GM19193 (cell line): ENCODE data around the gene FBXO24.

ENCODE experiments used
- POLR2A ChIP-seq: IDR thresholded peaks from 4 replicates; pipeline ENCODE4 v1.6.1; 2011; ENCODE audit not compliant: insufficient read depth, insufficient read length; ENCODE audit errors: extremely low read depth

The FBXO24 gene

GRCh38 chr7:100552532-100552931, 33.6 kb upstream of the FBXO24 start:
- TF ChIP-seq POLR2A = no peak

- TF ChIP-seq POLR2A = no peak
Measured at GRCh38 chr7:100553032-100553431, 33.1 kb upstream of the FBXO24 start.

- no peak for TF ChIP-seq POLR2A
Measured at GRCh38 chr7:100555701-100556100, 30.4 kb upstream of the FBXO24 start.

- no peak for TF ChIP-seq POLR2A
Measured at GRCh38 chr7:100556541-100556940, 29.6 kb upstream of the FBXO24 start.

GRCh38 chr7:100559127-100559526, 27.0 kb upstream of the FBXO24 start:
- no peak for TF ChIP-seq POLR2A

- TF ChIP-seq POLR2A = no peak
Measured at GRCh38 chr7:100561491-100562194, 24.5 kb upstream of the FBXO24 start.

GRCh38 chr7:100562195-100563099, 23.7 kb upstream of the FBXO24 start:
- no peak for TF ChIP-seq POLR2A

GRCh38 chr7:100563100-100563564, 23.0 kb upstream of the FBXO24 start:
- TF ChIP-seq POLR2A = no peak

- no peak for TF ChIP-seq POLR2A
Measured at GRCh38 chr7:100563809-100564400, 22.2 kb upstream of the FBXO24 start.

GRCh38 chr7:100565133-100565571, 21.0 kb upstream of the FBXO24 start:
- no peak for TF ChIP-seq POLR2A

- no peak for TF ChIP-seq POLR2A
Measured at GRCh38 chr7:100566018-100566531, 20.1 kb upstream of the FBXO24 start.

- TF ChIP-seq POLR2A = no peak
Measured at GRCh38 chr7:100567031-100567730, 18.9 kb upstream of the FBXO24 start.

GRCh38 chr7:100567751-100568175, 18.4 kb upstream of the FBXO24 start:
- TF ChIP-seq POLR2A = no peak

- TF ChIP-seq POLR2A = peak; percentile 25
Measured at GRCh38 chr7:100568176-100568895, 17.8 kb upstream of the FBXO24 start.
